MG63 (cell line): Measurements from ENCODE around the gene BAD. TPM values are rescaled to one million over a fixed set of nuclear protein-coding genes. Genes with fewer than 3 reads are reported as not detected.

Experiments used
- DNase-seq: peaks from one replicate; pipeline ENCODE4 v3.0.0-alpha.2; 2020
- H3K27me3 ChIP-seq: fragments of 250-450 bp; sonication (Bioruptor Pico); 2 replicates; pipeline ENCODE4 v1.5.1; 2020; ENCODE audit warnings: mild to moderate bottlenecking, moderate library complexity
- H3K36me3 ChIP-seq: fragments of 250-450 bp; sonication (Bioruptor Pico); 2 replicates; pipeline ENCODE4 v1.5.1; 2020; ENCODE audit warnings: mild to moderate bottlenecking, moderate library complexity
- H3K4me3 ChIP-seq: fragments of 250-450 bp; sonication (Bioruptor Pico); 2 replicates; pipeline ENCODE4 v1.5.1; 2020; ENCODE audit warnings: mild to moderate bottlenecking, moderate library complexity
- H3K9me3 ChIP-seq: fragments of 250-450 bp; sonication (Bioruptor Pico); 2 replicates; pipeline ENCODE4 v1.5.1; 2020; ENCODE audit warnings: mild to moderate bottlenecking, moderate library complexity
- total RNA-seq: library from RNA; depleted of rRNA; stranded (reverse); fragments of >200 nt; shearing (Covaris generic); gene quantifications from 2 replicates; pipeline ENCODE4 v1.2.3, GENCODE V29; 2014; ENCODE audit warnings: low replicate concordance

The BAD gene
- total RNA-seq, 1 experiment from 2014 or later = 166 TPM

DNA sequence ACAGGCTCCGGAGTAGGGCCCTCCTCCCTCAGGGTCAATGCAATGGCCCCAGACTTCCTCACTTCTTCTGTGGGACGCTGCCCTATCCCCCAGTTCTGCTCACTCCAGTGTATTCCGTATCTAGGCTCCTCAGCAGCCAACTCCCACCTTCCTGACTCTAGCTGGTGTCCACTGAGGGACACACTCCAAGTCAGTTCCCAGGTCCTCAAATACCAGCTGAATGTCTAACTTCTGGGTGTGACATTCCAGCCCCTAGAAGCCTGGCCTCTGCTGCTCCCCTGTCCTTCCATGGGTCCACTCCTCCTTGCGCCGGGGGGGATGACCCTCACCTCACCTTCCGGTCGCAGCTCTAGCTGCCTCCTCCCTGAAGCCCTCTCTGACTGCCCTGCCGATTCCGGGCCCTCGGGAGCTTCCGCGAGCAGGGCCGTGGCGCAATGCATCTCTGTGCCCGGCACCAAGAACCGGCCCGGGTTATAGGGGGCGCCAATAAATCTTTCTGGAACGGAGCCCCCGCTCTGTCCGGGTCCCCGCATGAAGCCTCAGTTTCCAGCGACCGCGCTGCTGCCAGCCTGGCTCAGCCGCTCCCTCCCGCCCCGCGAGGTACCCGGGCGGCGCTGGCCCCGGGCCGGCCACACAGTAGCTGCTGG, 15.4 kb downstream of the BAD start:
- H3K36me3 ChIP-seq = peaks cover 10% of the 10 kb centered on the region
- H3K9me3 ChIP-seq = no peaks in the 10 kb centered on the region
- H3K4me3 ChIP-seq = peak overlapping the region; percentile 60
- DNase-seq = peak; percentile 74
- H3K27me3 ChIP-seq = no peaks in the 10 kb centered on the region

DNA sequence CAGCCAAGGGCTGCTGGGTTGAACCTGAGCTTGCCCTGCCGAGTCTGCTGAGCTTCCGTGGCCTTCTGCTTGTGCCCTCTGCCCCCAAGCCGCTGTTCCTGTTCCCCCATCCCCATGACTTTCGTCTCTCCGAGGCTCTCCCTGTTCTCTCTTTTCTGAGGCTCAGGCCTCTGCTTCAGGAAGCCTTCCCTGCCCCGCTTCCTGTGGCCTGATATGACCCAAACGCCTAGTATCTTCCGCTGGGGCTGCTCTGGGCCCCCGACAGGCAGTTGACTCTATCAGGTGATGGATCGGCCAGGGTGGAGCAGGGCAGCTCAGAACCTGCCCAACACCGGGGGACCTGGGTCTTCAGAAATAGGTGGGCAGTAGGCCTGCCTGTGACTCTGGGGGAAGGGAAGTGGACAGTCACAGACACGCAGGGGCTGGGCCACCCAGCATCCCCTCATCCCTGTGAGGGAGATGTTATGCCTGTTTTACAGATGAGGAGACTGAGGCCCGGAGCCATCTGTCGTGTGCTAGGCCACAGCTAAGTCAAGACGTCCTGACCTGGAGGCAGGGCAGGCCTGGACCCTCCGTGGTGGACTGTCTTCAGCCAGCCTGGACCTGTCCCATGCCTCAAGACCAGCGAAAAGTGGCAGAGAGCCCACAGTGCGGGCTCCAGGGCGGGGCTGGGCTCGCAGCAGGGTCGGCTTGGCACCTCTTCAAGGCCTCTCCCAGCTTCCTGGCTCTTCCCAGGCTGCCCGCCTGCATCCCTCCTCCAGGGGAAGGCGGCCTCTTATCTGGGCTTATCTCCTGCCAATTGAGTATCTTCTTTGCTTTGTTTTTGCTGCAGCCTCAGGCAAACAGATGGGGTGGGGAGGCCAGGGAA, 16.2 kb downstream of the BAD start:
- H3K4me3 ChIP-seq = peak overlapping the region; percentile 60
- H3K36me3 ChIP-seq = peaks cover 11% of the 10 kb centered on the region
- no peaks in the 10 kb centered on the region for H3K9me3 ChIP-seq
- H3K27me3 ChIP-seq = no peaks in the 10 kb centered on the region
- peak; percentile 60 for DNase-seq

DNA sequence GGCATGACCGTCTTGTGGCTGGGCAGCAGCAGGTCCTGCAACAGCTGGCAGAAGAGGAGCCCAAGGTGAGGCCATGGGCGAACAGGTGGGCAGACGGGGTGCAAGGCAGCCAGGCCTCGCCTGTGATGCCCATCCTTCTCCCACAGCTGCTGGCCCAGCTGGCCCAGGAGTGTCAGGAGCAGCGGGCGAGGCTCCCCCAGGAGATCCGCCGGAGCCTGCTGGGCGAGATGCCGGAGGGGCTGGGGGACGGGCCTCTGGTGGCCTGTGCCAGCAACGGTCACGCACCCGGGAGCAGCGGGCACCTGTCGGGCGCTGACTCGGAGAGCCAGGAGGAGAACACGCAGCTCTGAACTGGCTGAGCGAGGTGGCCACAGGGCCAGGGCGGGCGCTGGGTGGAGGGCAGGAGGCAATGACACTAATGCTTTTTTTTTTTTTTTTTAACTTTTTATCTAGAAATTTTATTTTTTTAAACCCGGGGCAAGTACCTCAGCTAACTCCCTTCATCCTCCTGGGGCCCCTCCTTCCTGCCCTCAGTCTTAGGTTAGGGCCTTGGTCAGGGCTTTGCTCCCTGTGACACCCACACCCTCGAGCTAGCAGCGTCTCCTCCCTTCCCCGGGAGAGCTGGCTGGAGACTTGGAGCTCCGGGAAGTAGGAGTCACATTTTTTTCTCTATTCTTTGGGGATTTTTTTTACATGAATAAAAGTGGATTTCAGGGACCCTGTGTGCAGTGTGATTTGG, 17.1 kb downstream of the BAD start:
- DNase-seq = no peak
- peaks cover 17% of the 10 kb centered on the region for H3K36me3 ChIP-seq

DNA sequence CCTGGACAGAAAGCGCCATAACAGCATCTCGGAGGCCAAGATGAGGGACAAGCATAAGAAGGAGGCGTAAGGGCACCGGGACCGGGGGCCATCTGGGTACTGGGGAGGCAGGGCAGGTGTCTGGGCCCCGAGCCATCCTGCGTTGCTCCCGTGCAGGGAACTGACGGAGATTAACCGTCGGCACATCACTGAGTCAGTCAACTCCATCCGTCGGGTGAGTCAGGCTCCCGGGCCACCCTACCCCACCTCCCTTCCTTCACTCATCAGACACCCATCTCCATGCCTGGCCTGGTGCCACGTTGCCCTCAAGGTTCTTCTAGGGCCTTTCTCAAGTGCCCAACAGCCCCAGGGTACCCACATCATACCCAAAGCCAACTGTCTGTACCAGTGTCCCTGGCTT, 18.1 kb downstream of the BAD start:
- peaks cover 15% of the 10 kb centered on the region for H3K36me3 ChIP-seq
- H3K4me3 ChIP-seq = no peak overlapping the region
- DNase-seq = no peak
- no peaks in the 10 kb centered on the region for H3K9me3 ChIP-seq
- H3K27me3 ChIP-seq = no peaks in the 10 kb centered on the region

More for the DNA sequence above, 17.1 kb downstream of the BAD start:
- Histone ChIP-seq H3K4me3 (no peak overlapping the region), H3K9me3 (no peaks in the 10 kb centered on the region), H3K27me3 (no peaks in the 10 kb centered on the region)

DNA sequence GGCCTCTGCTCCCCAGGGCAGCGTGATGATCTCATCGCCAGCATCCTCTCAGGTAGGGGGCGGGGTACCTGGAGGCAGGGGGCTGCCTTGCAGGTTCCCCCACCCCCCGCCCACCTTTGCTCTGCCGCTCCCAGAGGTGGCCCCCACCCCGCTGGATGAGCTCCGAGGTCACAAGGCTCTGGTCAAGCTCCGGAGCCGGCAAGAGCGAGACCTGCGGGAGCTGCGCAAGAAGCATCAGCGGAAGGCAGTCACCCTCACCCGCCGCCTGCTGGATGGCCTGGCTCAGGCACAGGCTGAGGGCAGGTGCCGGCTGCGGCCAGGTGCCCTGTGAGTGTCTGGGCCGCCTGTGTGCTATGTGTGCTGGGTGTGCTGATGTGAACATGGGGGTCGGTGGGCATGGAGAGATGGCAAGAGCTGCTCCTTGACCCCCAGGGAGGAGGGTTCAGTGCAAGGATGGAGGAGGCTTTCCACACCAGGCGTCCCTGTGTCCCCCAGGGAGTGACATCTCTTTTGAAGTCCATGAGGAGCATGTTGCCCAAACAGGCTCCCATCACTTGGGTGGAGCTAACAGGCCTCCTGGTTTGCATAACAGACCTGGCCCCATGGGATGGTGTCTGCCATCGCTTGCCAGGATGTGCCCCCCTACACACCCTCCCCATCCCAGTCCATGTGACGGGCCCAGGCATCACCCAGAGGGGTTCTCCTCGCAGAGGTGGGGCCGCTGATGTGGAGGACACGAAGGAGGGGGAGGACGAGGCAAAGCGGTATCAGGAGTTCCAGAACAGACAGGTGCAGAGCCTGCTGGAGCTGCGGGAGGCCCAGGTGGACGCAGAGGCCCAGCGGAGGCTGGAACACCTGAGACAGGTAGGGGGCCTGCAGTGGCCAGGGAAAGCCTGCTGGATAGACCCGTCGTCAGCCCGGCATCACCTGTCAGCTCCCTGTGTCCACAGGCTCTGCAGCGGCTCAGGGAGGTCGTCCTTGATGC, 19.0 kb downstream of the BAD start:
- no peak overlapping the region for H3K4me3 ChIP-seq
- H3K27me3 ChIP-seq = no peaks in the 10 kb centered on the region
- no peaks in the 10 kb centered on the region for H3K9me3 ChIP-seq
- peaks cover 14% of the 10 kb centered on the region for H3K36me3 ChIP-seq
- no peak for DNase-seq

DNA sequence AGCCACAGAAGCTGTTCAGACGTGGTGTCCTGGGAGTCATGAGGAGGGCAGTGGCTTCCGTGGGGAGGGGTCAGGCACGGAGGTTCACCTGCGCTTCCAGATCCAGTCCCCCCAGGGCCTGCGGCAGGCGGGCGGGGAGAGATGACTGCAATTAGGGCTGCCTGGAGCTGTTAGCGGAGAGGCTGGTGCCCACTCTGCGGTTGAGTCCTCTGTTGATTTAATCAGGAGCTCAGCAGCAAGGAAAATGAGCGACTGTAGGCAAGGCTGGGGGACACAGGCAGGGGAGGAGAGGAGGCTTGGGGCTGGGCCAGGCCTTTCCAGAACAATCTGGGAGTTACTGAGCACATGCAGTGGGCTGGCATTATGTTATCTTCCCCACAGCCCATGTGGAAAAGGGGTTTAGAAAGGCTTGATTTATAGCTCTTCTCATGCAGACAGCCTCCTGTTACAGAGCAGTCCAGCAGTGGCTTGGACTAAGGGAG, 20.1 kb downstream of the BAD start:
- peaks cover 22% of the 10 kb centered on the region for H3K36me3 ChIP-seq
- H3K27me3 ChIP-seq = no peaks in the 10 kb centered on the region
- DNase-seq = no peak
- H3K9me3 ChIP-seq = no peaks in the 10 kb centered on the region
- H3K4me3 ChIP-seq = no peak overlapping the region

DNA sequence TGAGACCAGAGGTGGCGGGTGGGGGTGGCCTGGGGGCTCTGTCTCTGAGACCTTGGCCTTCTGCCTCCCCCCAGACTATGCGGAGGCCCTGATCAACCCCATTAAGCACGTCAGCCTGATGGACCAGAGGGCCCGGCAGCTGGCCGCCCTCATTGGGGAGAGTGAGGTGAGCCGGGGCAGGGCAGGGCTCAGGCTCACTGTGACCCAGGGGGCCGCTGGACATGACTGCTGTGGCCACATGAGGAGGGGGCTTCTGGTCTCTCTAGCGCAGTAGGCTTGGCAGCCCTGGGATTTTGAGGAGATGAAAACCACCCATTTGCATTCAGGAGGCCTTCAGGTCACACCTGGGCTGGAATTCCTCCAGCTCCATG, 20.5 kb downstream of the BAD start:
- H3K9me3 ChIP-seq = no peaks in the 10 kb centered on the region
- H3K36me3 ChIP-seq = peaks cover 25% of the 10 kb centered on the region
- H3K27me3 ChIP-seq = no peaks in the 10 kb centered on the region
- no peak for DNase-seq
- H3K4me3 ChIP-seq = no peak overlapping the region

DNA sequence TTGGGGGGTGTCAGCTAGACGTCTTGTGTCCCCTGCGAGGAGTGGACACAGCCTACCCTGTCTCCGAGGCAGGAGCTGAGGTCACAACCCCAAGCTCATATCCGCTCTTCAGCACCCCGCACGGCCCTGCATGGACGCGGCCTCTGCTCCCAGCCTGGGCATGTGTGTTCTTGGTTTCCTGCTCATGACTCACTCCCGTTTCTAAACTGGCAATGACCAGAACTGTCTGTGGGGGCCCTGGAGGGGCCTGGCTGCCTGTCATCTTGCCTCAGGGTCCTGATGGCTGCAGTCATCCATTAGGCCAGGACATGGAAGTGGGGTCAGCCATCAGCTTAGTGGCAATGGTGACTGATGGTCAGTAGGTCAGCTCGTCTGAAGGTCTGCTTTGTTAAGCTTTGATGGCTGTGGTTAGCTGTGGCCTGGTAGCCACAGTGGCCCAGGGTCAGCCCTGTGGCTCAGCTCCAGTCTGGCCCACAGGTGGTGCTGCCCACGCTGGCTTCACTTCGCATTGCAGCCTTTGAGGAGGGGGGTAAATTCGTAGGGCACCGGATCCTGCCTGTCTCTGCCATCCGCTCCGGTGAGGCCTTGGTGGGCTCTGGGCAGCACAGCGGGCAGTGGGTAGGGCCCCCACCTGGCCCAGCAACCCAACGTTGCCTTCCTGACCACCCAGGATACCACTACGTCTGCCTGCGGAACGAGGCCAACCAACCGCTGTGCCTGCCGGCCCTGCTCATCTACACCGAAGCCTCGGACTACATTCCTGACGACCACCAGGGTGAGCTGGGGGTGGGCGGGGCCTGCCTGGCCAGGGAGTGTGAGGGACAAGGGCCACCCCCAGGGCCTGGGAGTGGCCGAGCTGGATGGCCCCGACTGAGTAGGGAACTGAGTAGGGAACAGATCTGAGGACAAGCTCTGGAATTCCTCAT, 21.2 kb downstream of the BAD start:
- peaks cover 31% of the 10 kb centered on the region for H3K36me3 ChIP-seq
- H3K9me3 ChIP-seq = no peaks in the 10 kb centered on the region
- no peaks in the 10 kb centered on the region for H3K27me3 ChIP-seq
- DNase-seq = no peak
- no peak overlapping the region for H3K4me3 ChIP-seq

DNA sequence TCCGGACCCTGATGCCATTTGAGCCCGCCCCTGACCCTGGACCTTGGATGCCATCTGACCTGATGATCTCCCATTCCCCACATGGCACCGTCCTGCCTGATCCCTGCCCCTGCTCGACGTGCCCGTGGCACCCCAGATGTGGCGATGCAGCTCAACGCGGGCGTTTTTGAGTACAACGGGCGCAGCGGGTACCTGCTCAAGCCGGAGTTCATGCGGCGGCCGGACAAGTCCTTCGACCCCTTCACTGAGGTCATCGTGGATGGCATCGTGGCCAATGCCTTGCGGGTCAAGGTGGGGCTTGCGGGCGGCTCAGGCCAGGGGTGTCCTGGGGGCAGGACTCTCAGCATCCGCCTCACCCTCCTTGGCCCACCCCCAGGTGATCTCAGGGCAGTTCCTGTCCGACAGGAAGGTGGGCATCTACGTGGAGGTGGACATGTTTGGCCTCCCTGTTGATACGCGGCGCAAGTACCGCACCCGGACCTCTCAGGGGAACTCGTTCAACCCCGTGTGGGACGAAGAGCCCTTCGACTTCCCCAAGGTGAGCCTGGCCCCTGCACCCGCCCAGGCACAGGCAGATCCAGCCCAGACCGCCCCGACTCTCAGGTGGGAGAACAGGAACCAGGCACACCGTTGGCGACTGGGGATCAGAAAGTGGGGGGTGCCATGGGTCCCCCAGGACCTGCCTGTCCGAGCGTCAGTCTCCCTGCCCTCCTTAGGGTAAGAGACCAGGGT, 22.0 kb downstream of the BAD start:
- no peaks in the 10 kb centered on the region for H3K9me3 ChIP-seq
- H3K27me3 ChIP-seq = no peaks in the 10 kb centered on the region
- no peak for DNase-seq
- H3K36me3 ChIP-seq = peaks cover 33% of the 10 kb centered on the region
- H3K4me3 ChIP-seq = no peak overlapping the region

DNA sequence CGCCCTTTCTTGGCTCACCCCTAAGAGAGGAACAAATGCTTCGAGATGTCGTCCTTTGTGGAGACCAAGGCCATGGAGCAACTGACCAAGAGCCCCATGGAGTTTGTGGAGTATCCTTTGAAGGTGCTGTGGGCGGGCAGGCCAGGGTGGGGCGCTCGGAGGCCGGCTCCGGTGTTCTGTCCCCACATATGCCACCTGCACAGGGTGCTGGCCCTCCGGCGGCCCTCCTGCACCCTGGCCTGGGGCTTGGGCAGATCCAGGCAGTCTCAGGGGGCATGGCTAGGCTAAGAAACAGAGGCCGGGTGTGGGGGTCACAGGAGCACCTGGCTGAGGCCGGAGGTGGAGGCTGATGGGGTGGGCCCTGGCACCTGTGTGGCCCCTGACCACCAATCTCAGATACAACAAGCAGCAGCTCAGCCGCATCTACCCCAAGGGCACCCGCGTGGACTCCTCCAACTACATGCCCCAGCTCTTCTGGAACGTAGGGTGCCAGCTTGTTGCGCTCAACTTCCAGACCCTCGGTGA, 22.8 kb downstream of the BAD start:
- DNase-seq = no peak
- no peaks in the 10 kb centered on the region for H3K9me3 ChIP-seq
- peaks cover 37% of the 10 kb centered on the region for H3K36me3 ChIP-seq
- H3K4me3 ChIP-seq = no peak overlapping the region
- H3K27me3 ChIP-seq = no peaks in the 10 kb centered on the region

DNA sequence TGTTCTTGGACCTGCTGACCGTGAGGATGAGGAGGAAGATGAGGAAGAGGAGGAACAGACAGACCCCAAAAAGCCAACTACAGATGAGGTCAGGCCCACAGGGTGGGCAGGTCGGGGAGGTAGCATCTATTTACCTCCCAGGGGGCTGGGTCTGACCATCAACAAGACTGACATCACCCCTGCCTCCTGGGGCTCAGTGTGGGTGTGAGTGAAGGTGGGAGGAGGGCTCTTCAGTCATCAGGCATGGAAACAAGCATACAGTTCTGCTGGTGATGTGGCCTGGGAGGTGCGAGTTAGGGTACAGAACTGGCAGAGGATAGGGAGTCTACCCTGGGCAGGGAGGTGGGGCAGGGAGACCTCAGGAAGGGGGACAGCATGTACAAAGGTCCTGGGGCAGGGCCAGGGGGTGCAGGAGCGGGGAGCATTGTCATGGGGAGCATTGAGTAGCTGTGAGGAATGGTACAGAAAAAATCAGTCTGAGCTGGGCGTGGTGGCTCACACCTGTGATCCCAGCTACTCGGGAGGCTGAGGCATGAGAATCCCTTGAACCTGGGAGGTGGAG, 24.2 kb downstream of the BAD start:
- H3K4me3 ChIP-seq = no peak overlapping the region
- H3K27me3 ChIP-seq = no peaks in the 10 kb centered on the region
- peaks cover 43% of the 10 kb centered on the region for H3K36me3 ChIP-seq
- H3K9me3 ChIP-seq = no peaks in the 10 kb centered on the region
- DNase-seq = no peak

DNA sequence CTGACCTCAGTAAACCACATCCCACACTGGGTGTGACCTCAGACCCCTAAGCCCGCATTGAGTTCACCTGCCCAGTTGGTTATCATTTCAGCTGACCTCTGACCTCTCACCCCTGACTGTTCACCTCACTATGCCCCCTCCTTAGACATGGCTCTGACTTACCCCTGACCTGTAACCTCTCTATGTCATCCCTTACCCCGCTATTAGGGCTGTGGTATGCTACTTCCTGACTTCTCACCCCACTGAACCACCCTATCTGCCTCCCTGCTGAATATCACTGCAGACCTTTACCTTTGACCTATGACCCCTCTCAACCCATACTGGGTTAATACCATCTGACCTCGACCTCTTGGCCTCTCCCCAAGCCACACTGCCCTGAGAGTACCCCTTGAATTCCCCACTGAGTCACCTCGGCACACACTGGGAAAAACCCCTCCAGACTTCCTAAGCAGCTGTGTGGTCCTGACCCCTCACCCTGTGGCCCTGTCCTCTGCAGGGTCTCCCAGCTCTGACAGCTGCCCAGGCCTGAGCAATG, 24.9 kb downstream of the BAD start:
- H3K27me3 ChIP-seq = no peaks in the 10 kb centered on the region
- DNase-seq = no peak
- no peak overlapping the region for H3K4me3 ChIP-seq
- peaks cover 50% of the 10 kb centered on the region for H3K36me3 ChIP-seq
- no peaks in the 10 kb centered on the region for H3K9me3 ChIP-seq

DNA sequence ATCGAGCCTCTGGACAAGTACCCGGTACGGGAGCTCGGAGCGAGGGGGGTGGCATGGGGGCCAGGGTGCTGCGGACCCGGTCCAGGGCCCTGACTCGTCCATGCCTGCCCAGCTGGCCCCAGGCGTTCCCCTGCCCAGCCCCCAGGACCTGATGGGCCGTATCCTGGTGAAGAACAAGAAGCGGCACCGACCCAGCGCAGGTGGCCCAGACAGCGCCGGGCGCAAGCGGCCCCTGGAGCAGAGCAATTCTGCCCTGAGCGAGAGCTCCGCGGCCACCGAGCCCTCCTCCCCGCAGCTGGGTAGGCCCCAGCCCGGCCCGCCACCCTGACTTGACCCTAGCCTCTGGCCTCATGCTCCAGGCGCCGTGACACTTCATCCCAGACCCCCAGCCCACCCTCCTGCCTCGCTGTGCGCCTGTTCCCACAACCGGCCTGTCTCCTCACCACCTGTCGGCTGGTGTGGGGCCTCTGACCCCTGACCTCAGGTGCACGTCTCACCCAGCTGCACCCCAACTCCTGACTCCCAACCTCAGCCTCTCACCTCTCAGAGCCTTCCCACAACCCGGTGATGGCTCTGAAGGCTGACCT, 25.4 kb downstream of the BAD start:
- Histone ChIP-seq H3K36me3 (peaks cover 55% of the 10 kb centered on the region), H3K4me3 (no peak overlapping the region), H3K9me3 (no peaks in the 10 kb centered on the region), H3K27me3 (no peaks in the 10 kb centered on the region)
- no peak for DNase-seq

DNA sequence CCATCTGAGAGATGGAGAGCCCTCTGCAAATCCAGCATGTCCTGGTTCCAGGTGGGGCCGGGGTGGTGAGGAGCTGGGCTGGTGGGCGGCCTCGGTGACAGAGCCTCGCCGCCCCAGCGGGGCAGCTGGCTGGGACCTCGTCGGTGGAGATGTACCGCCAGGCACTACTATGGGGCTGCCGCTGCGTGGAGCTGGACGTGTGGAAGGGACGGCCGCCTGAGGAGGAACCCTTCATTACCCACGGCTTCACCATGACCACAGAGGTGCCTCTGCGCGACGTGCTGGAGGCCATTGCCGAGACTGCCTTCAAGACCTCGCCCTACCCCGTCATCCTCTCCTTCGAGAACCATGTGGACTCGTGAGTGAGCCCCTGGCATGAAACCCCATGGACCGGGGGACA, 26.1 kb downstream of the BAD start:
- Histone ChIP-seq H3K36me3 (peaks cover 55% of the 10 kb centered on the region), H3K9me3 (no peaks in the 10 kb centered on the region), H3K4me3 (no peak overlapping the region), H3K27me3 (no peaks in the 10 kb centered on the region)
- no peak for DNase-seq
